Body of pancreas (tissue), 4 donors: ENCODE data around the gene IFT122. TPM values are rescaled to one million over a fixed set of nuclear protein-coding genes. Genes with fewer than 3 reads are reported as not detected.

Experiments
- ATAC-seq: fragments of 150-250 bp; one replicate; pipeline ENCODE4 v1.9.1; 2016
- DNase-seq, 4 donors: peaks; one replicate each; pipeline ENCODE4 v3.0.0-alpha.2; 2019
- H3K27ac ChIP-seq, 4 donors: fragments of 200-600 bp; sonication (generic); 1 replicate in 3 of 4; 2 replicates in 1 of 4; pipeline versions ENCODE4 v1.5.1 to v1.6.1; 2016 to 2019; ENCODE audit warnings: mild to moderate bottlenecking in 1 of 4, mixed read lengths in 1 of 4, moderate library complexity in 1 of 4
- H3K27me3 ChIP-seq, 2 donors: fragments of 200-600 bp; sonication (generic); one replicate each; pipeline ENCODE4 v1.6.0; 2016; ENCODE audit warnings: mild to moderate bottlenecking in 1 of 2
- H3K36me3 ChIP-seq, 2 donors: fragments of 200-600 bp; sonication (generic); replicated peaks in 1 of 2; 2 replicates each; pipeline ENCODE4 v1.5.1; 2016; ENCODE audit warnings: low read depth in 2 of 2; ENCODE audit not compliant: insufficient read depth in 1 of 2
- H3K4me1 ChIP-seq: fragments of 200-600 bp; sonication (generic); one replicate; pipeline ENCODE4 v1.6.0; 2016
- H3K4me3 ChIP-seq, 2 donors: fragments of 200-600 bp; sonication (generic); 1 replicate in 1 of 2; 2 replicates in 1 of 2; pipeline ENCODE4 v1.5.1; 2016 to 2019
- H3K9me3 ChIP-seq, 3 donors: fragments of 200-600 bp; sonication (generic); 1 replicate in 2 of 3; 2 replicates in 1 of 3; pipeline ENCODE4 v1.5.1; 2016
- POLR2A ChIP-seq, 3 donors: fragments of 450-650 bp; IDR thresholded peaks; one replicate each; pipeline ENCODE4 v1.6.1; 2016; ENCODE audit warnings: antibody characterized with exemption in 3 of 3, mild to moderate bottlenecking in 2 of 3
- WGBS, 2 donors: methylation state at CpG; one replicate each; pipeline ENCODE4 v1.1.5; 2017; 5-methylcytosine and 5-hydroxymethylcytosine counted together
- intact Hi-C: fragments of 100-400 bp; cut with DNase I; formaldehyde crosslinking; loops from one replicate; pipeline ENCODE4 v1.15.1; 2023
- total RNA-seq, 2 donors: library from RNA; depleted of rRNA; stranded (reverse); fragments of >200 nt; gene quantifications; one replicate each; pipeline ENCODE4 v1.1.0, GENCODE V29; 2016
- TF ChIP-seq, protein P1 (sequence below), 7 experiments: fragments of 450-650 bp in 4 of 7; fragments of 200-600 bp in 3 of 7; sonication (generic) in 3 of 7; IDR thresholded peaks; one replicate each; pipeline ENCODE4 v1.5.1; 2016 to 2019; ENCODE audit warnings: antibody characterized with exemption in 7 of 7

Gene IFT122
- total RNA-seq, 2 donors from 2014 or later, result 10.5 to 34.8 TPM

DNA sequence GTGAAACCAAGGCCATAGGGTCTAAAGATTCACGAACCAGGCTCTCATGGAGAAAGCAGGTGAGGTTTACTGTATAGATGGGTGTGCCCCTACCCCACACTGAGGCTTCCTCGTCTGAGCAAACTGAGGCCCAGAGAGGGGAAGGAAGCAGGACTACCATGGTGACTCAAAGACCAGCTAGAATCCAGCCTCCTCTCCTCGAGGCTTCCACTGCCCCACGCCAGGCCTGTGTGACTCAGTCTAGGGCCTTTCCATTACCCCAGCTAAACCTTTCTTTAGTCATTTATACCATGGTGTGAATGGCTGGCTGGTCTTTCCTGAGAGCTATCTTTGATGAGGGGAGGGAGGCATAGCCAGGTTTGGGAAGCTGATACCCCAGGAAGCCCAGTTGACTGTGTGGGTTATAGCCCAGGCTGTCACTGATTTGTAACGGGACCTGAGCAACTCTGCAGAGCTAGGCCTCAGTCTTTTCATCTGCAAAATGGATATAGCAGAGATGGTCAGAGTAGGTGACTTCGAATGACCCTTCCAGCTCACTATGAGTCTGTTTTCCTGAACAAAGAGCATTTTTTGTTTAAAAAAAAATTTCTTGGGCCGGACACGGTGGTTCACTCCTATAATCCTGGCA is 85.4 kb downstream of the IFT122 start:
- intact Hi-C loops, result no loop called here
- Histone ChIP-seq H3K27me3 (no peaks in the 10 kb centered on the region), H3K27ac (no peak overlapping the region), H3K4me3 (no peak overlapping the region), H3K36me3 (no peaks in the 10 kb centered on the region), H3K4me1 (no peaks in the 10 kb centered on the region), H3K9me3 (no peaks in the 10 kb centered on the region)
- DNase-seq (no peak), ATAC-seq (no peak)
- WGBS, 2 donors, result 64 to 72% methylated on average over 7 to 8 of the region's 8 CpGs
- no peak for TF ChIP-seq POLR2A (IDR thresholded peaks at IDR 0.05)
- TF ChIP-seq, protein P1, sequence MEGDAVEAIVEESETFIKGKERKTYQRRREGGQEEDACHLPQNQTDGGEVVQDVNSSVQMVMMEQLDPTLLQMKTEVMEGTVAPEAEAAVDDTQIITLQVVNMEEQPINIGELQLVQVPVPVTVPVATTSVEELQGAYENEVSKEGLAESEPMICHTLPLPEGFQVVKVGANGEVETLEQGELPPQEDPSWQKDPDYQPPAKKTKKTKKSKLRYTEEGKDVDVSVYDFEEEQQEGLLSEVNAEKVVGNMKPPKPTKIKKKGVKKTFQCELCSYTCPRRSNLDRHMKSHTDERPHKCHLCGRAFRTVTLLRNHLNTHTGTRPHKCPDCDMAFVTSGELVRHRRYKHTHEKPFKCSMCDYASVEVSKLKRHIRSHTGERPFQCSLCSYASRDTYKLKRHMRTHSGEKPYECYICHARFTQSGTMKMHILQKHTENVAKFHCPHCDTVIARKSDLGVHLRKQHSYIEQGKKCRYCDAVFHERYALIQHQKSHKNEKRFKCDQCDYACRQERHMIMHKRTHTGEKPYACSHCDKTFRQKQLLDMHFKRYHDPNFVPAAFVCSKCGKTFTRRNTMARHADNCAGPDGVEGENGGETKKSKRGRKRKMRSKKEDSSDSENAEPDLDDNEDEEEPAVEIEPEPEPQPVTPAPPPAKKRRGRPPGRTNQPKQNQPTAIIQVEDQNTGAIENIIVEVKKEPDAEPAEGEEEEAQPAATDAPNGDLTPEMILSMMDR (IDR thresholded peaks at IDR 0.05), result no peak

DNA sequence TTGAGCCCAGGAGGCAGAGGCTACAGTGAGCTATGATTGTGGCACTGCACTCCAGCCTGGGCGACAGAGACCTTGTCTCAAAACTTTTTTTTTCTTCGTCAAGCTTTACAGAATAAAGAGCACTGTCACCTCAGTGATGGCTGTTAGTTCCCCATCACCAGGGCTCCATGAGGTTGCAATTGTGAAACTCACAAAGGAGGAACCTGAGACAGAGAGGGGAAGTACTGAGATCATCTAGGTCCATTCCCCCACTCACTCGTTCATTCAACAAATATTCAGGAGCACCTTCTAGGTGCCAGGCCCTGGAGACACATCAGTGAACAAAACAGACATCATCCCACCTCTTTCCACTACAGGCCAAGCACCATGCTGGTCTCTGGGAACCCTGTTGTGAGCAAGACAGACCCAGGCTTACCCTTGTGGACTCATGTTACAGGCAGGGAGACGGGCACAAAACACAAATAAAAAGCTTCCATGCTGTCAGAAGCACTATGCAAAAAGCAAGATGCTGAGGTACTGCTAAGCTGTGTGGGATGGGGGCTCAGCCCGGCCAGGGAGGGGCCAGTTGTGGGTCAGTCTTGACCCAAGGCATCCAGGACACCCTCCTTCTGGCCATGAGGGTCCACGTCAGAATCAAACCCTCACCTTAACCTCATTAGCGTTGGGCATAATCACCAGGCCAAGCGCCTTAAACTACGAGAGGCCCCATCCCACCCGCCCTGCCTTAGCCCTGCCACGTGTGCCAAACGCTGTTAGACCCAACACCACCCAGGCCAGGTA is 86.3 kb downstream of the IFT122 start:
- no peak overlapping the region for H3K4me3 ChIP-seq
- no peak for TF ChIP-seq POLR2A (IDR thresholded peaks at IDR 0.05)
- TF ChIP-seq, protein P1 (IDR thresholded peaks at IDR 0.05), result no peak
- WGBS, 2 donors, result 71 to 72% methylated on average over 8 to 12 of the region's 12 CpGs
- DNase-seq (peak in 1 of 4 donors; percentile 45), ATAC-seq (no peak)
- no peaks in the 10 kb centered on the region for H3K4me1 ChIP-seq
- no peaks in the 10 kb centered on the region for H3K27me3 ChIP-seq
- no peak overlapping the region for H3K27ac ChIP-seq
- intact Hi-C loops, result no loop called here
- H3K36me3 ChIP-seq, result no peaks in the 10 kb centered on the region
- no peaks in the 10 kb centered on the region for H3K9me3 ChIP-seq

DNA sequence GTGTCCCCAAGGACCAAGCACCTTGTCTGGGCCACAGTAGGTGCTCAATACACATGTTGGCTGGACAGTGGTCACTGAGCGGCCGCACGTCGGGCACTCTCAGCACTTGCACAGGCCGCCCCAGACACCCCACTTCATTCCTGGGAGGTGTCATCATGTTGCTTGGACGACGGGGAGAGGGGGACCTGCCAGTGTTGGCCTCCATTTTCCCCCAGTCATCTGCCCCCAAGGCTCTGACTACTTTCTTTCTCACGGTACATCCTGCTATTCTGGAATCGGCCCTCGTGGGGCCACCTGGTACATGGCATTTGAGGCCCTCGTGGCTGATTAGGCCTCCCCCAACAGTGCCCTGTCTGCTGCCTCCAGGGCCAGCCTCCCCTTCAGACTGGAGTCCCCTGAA is 87.2 kb downstream of the IFT122 start:
- no peak overlapping the region for H3K4me3 ChIP-seq

DNA sequence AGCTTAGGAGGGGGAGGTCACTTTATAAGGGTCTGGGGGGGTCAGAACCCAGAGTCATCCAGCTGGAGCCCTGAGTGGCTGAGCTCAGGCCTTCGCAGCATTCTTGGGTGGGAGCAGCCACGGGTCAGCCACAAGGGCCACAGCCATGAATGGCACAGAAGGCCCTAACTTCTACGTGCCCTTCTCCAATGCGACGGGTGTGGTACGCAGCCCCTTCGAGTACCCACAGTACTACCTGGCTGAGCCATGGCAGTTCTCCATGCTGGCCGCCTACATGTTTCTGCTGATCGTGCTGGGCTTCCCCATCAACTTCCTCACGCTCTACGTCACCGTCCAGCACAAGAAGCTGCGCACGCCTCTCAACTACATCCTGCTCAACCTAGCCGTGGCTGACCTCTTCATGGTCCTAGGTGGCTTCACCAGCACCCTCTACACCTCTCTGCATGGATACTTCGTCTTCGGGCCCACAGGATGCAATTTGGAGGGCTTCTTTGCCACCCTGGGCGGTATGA is 88.6 kb downstream of the IFT122 start, which contains the start of gene RHO:
Gene RHO (plus strand): TSS at position 51 of the 512 bp plus-strand sequence. CDS start 95 bp downstream, at position 146.
- H3K27ac ChIP-seq, result no peak within 1 kb of the TSS
- no peaks in the 10 kb centered on the region for H3K9me3 ChIP-seq
- intact Hi-C loops, result no loop called here
- DNase-seq (no peak), ATAC-seq (no peak)
- whole genome bisulfite sequencing, 2 donors, result 84 to 91% methylated on average over 15 to 18 of the region's 18 CpGs
- no peaks in the 10 kb centered on the region for H3K4me1 ChIP-seq
- TF ChIP-seq, protein P1 (IDR thresholded peaks at IDR 0.05), result no peak
- no peak for TF ChIP-seq POLR2A (IDR thresholded peaks at IDR 0.05)
- H3K27me3 ChIP-seq, result no peaks in the 10 kb centered on the region
- H3K4me3 ChIP-seq, result no peak within 1 kb of the TSS
- no peaks in the 10 kb centered on the region for H3K36me3 ChIP-seq

More for the DNA sequence above, 87.2 kb downstream of the IFT122 start:
- ATAC-seq (no peak), DNase-seq (no peak)
- H3K27me3 ChIP-seq, result no peaks in the 10 kb centered on the region
- no peak for TF ChIP-seq POLR2A (IDR thresholded peaks at IDR 0.05)
- TF ChIP-seq, protein P1 (IDR thresholded peaks at IDR 0.05), result no peak
- no peaks in the 10 kb centered on the region for H3K9me3 ChIP-seq
- intact Hi-C loops, result no loop called here
- WGBS, 2 donors, result 90 to 91% methylated on average over 8 to 11 of the region's 11 CpGs
- H3K27ac ChIP-seq, result no peak overlapping the region
- H3K36me3 ChIP-seq, result no peaks in the 10 kb centered on the region
- no peaks in the 10 kb centered on the region for H3K4me1 ChIP-seq
